Fibroblast of gingiva (primary cell): Measurements from ENCODE around the gene B3GNT5.
A peak's percentile ranks its signal among the peaks of the same experiment; 100 is the strongest.

Experiments used
- DNase-seq: peaks from one replicate; pipeline ENCODE4 v3.0.0-alpha.2; 2011; ENCODE audit warnings: low read depth

Gene B3GNT5, protein sequence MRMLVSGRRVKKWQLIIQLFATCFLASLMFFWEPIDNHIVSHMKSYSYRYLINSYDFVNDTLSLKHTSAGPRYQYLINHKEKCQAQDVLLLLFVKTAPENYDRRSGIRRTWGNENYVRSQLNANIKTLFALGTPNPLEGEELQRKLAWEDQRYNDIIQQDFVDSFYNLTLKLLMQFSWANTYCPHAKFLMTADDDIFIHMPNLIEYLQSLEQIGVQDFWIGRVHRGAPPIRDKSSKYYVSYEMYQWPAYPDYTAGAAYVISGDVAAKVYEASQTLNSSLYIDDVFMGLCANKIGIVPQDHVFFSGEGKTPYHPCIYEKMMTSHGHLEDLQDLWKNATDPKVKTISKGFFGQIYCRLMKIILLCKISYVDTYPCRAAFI

GRCh38 chr3:183252973-183253527, at the start of gene B3GNT5:
Gene B3GNT5 (plus strand): TSS chr3:183253253. CDS start chr3:183269799, 16,546 bp downstream.
- DNase-seq: no peak

GRCh38 chr3:183203670-183204069, 49.4 kb upstream of the B3GNT5 start:
- DNase-seq: no peak

DNA sequence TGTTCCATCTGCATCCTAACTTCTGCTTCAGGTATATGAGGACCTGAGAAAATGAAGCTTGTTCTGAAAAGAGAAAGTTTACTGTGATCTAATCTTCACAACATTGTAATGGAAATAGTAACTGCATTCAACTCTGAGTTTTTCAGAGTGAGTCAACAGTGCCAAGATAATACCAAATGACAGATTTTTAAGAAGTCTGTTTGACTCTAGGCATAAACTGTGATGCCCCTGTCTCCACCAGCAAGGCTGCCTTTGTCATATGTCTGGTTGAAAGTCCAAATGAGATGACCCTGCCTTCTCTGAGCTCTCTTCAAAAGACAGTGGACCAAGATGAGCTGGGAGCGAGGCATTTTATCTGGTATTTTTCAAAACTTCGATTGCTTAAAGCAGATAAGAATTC, 44.8 kb upstream of the B3GNT5 start:
- no peak for DNase-seq

- no peak for DNase-seq
These were observed 44.3 kb upstream of the B3GNT5 start for GRCh38 chr3:183208800-183209199.

- DNase-seq: no peak
These were observed 42.7 kb upstream of the B3GNT5 start for GRCh38 chr3:183210341-183210740.

DNA sequence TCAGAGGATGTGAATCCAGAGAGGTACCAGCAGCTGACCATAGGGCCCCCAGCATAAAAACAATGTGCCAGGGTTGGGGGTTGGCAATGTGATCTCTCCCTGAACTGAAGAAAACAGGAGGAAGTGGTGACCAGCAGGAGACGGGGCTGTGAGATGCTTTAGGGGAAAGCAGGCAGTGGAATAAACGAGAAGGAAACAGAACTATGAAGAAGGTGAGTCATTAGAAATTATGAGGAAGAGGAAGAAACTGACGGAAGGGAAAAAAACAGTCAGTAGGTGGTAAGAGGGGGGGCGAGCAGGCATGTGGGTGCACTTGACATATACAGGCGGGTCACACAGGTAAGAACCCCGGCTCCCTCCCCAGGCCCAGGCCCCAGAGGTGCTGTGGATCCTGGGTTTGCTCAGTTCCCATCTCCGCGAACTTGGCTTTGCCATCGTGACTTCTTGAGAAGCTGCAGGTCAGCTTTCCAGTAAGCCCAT, 42.2 kb upstream of the B3GNT5 start:
- no peak for DNase-seq

DNA sequence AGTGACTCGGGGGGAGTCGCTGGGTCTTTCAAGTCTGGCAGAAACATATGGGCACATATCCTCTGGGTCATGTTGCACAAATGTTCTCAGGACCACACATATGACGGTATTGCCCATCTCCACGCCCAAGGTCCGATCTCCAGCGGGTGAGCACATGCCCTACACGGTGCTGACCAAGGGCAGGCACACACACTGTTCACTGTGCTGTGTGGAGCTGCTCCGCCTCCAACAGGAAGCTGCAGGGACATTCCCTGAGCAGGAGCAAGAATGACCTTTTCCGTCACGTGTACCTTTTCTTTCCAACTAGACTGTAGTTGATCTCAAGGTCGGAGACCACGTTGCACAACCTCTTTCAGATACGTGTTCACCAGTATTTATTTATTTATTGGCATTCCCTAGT, 41.7 kb upstream of the B3GNT5 start:
- no peak for DNase-seq

GRCh38 chr3:183212096-183212495, 41.0 kb upstream of the B3GNT5 start:
- no peak for DNase-seq

DNA sequence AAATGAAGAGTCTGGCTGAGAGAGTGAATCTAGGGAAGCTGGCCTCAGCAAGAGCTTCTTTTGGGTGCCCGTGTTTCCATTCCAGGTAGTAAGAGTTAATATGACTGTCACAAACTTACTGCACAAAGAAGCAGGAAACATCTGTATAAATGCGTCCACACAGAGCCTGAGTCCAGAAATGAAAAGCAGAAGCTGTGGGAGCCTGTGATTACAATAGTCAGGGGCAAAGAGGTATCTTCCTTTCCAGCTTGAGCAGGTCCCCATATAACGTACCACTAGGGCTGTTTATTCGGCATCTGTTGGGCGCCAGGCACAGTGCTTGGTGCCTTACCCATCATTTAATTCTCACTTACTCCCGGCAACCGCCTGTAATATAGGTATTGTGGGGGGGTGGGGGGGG, 40.5 kb upstream of the B3GNT5 start:
- DNase-seq: no peak

DNA sequence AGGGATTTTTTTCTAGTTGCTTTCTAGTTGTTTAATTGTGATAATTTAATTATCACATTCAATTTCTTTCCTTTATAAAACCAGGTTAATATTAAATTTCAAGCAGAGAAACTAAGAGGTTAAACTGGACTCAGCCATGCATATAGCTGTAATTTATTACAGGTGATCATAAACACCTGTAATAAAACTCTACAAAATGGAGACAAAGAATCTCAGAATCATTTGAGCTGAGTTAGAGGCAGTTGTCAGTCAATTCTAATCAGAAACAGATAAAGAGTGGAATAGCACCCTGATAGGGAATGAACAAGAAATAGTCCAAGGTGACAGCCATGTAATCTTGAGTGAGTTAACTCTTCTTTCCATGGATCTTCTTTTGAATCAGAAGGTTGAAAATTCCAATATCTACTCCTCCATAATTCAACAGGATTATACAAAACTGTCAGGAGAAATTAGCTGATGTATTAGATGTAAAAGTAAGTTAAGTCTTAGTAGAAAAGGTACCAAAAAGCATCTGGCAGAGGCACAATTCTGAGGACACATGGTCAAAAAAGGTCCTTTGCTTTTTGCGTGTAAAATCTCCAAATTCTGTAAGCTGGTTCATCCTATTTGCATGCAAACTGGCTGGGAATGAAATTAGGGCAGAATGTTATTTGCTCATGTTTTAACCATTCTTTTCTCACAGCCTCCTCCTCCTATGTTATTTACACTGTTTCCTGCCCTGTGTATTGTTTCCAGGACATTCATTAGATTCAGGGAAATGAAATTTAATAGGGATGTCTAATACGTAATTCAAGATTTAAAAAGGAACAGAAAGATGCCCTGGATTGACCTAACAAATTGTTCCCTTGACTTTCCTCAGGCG, 39.4 kb upstream of the B3GNT5 start:
- no peak for DNase-seq

GRCh38 chr3:183214277-183214612, 38.8 kb upstream of the B3GNT5 start:
- no peak for DNase-seq

DNA sequence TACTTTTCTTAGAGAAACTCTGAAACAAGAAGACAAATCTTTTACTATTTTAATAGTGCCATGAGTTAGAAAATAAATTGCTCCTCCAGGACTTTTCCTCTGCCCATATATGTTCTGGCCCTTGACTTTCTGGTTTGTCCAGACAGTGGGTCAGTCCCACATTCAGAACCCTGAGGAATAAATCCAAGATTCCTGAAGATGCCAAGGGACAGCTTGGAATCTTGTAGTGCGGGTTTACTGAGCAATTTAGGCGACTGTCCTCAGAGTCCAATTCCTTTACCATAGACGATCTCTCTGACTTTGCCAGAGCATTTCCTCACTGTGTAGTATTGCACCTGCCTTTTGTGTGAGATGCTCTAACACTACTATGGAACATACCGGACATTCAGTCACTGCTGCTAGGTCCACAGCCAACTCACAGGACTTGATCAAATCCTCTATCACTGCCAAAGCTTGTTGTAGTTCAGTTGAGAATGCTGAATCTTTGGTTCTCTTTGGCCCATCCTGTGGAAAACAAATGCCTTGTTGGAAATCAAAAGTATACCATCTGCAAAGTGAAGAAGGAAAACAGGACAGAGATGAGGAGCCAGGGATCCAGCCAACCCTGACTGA, 37.4 kb upstream of the B3GNT5 start:
- DNase-seq: no peak

DNA sequence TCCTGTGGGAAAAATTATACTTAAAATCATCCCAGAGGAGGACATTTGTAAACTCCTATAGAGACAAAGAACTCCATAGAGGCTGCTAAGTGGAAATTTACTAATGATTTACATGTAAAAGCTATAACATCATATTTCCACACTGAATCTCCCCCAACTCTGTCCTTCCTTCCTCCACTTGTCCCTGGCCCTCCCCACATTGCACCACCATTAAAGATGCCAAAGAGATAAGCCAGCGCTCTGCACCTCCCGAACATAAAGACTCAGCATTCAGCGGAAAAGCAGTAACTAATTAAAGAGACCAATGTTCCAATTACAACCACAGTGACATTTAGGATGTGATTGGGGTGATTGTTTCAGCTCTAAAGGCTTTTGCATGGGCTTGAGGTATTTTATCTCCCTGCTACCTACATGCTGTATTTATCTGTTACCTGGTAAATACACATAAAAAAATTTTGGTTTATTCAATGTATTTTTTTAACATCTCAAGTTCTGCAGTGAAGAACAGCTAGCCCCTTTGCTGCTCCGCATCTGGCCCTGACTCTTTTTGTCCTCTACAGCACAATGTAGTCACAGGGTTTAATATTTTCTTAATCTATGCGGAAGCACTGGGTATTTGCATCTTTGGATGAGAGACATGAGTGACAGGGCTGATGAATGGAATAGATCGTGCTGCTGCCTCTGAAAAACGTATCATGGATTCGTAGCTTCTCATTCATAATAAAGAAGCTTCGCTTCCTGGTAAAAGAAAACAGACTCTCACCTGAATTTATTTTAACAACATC, 35.3 kb upstream of the B3GNT5 start:
- DNase-seq: no peak

DNA sequence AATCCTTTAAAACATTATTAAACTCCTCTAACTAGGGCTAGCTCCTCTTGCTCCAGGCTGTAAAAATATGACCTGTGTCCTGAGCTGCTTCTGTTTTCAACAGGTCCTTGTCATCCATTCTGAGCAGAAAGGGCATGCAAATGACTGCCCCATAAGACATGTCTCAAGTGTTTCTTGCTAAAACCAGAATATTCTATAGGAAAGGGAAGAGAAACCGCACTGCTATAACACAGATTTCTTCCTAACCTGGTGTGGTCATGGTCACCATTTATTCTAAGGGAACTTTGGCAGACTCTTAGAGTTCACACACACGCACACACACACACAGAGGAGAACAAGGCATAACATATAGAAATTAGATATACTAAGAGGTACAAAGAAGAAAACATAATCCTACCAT, 34.2 kb upstream of the B3GNT5 start:
- no peak for DNase-seq

- DNase-seq: peak; percentile 48
These were observed 32.2 kb upstream of the B3GNT5 start for GRCh38 chr3:183220828-183221227.

DNA sequence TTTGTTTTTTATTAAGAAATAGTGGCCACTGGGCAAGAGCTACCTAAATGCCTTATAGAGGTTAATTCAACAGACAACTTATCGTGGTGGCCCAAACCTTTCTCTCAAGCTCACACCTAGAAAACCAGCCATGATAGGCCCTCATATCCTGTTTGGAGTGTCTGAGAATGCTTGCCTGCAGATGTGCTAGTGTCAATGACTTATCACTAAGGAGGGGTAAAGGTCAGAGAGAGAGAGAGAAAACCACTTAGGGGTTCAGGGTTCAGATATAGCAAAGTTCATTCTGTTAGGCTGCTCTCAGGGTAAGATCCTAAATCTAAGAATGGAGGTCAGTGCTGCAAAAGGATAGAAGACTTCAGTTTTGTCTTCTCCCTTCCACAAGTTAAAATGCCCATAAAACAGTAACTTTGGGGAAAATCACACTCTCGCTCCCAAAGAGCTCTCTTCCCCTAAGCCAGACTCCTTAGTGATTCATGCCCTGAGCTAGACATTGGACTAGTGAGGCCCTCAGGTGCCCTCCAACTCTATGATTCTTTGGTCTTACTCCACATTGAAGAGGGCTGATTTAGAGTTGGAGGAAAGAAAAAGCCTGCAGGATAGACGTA, 30.3 kb upstream of the B3GNT5 start:
- no peak for DNase-seq

- no peak for DNase-seq
These were observed 28.7 kb upstream of the B3GNT5 start for GRCh38 chr3:183224180-183224970.

DNA sequence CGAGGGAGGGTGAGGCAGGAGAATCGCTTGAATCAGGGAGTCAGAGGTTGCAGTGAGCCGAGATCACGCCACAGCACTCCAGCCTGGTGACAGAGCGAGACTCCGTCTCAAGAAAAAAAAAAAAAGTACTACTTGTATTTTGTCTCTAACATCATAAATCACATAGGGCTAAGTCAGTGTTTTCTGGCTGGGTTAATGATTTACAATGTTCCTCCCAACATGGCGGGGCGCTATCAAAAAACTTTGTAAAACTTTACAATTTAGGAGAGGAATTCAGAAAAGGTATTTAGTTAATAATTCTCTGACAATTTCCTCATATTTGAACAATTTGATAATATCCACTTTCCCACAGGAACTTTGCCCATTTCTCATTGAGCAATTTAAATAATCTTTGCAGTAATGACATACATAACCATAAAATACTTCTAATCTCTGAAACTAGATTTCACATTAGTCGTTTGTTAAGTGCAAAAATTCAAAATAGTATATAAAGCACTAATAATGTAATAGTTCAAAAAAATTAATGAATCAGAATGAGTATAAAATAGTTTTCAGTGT, 26.6 kb upstream of the B3GNT5 start:
- DNase-seq: no peak

- no peak for DNase-seq
These were observed 25.5 kb upstream of the B3GNT5 start for GRCh38 chr3:183227586-183227985.

DNA sequence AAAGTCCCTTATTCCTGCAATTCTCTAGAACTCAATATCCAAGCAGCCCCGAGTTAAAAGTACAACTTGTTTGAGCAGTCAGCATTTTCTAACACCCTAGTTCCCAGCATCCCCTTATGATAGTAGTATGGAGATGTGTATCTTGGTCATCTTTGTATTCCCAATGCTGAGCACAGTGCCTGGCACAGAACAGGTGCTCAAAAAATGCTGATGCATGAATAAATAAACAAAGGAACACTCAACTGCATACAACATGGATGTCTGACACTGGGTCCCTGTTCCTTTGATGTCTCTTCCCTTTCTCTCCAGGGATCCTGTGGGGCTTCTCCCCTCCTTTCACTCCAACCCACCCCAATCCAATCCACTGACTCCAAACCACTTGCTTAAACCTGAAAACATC, 23.9 kb upstream of the B3GNT5 start:
- DNase-seq: no peak
